Lower lobe of right lung (tissue), 2 donors: Measurements from ENCODE around the gene YIPF1. TPM values are rescaled to one million over a fixed set of nuclear protein-coding genes. Genes with fewer than 3 reads are reported as not detected.

Experiments
- ATAC-seq, 2 donors: fragments of 200-7000 bp; cut with Tn5 transposase; one replicate each; pipeline ENCODE4 v1.9.1; 2020 to 2022; ENCODE audit warnings: mild to moderate bottlenecking in 2 of 2, moderate library complexity in 2 of 2
- DNase-seq: peaks from one replicate; pipeline ENCODE4 v3.0.0-alpha.2; 2020
- H3K27ac ChIP-seq: fragments of 200-600 bp; one replicate; pipeline ENCODE4 v1.8.0; 2022
- H3K27me3 ChIP-seq: fragments of 200-600 bp; one replicate; pipeline ENCODE4 v1.8.0; 2022; ENCODE audit warnings: low read depth
- H3K36me3 ChIP-seq: fragments of 200-600 bp; one replicate; pipeline ENCODE4 v1.8.0; 2022; ENCODE audit warnings: mild to moderate bottlenecking
- H3K4me1 ChIP-seq: fragments of 200-600 bp; one replicate; pipeline ENCODE4 v1.8.0; 2022
- H3K4me3 ChIP-seq: fragments of 200-600 bp; one replicate; pipeline ENCODE4 v1.8.0; 2022; ENCODE audit warnings: mild to moderate bottlenecking
- H3K9me3 ChIP-seq: fragments of 200-600 bp; one replicate; pipeline ENCODE4 v1.8.0; 2022
- intact Hi-C: fragments of 100-400 bp; cut with DNase I; formaldehyde crosslinking; loops from one replicate; pipeline ENCODE4 v1.11.0; 2022
- total RNA-seq: library from RNA; stranded (reverse); fragmentation: NEBNext Ultra II Directional; extraction: Animal tissue kit (Norgen Biotek cat#: 25700); gene quantifications from one replicate; pipeline ENCODE4 v1.2.1, GENCODE V29; 2021
- TF ChIP-seq, protein P1 (sequence below): fragments of 200-600 bp; IDR thresholded peaks from one replicate; pipeline ENCODE4 v1.8.0; 2022; ENCODE audit warnings: antibody characterized with exemption, mild to moderate bottlenecking
- donor health status: DM: no; HTN: yes; CAD: no; lungs with severe emphysema.

The YIPF1 gene
- total RNA-seq, 1 donor from 2014 or later = 24.5 TPM

DNA sequence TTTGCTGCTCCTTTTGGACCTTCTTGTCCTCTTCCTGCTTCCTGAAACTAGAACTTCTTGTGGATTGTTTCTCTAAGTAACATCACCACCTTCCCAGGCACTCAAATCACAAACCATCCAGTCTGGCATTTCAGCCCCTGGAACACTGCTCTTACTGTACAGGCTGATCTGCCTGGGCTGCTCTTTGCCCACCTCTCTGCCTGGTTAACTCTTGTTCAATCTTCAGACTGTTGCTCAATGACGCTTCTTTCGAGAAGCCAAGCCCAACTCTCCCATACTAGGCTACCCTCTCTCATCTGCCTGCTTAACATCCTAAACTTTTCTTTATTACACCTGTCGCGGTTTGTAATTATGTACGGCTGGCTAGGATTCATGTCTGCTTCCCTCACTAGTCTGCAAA is 5.0 kb upstream of the YIPF1 start:
- Histone ChIP-seq H3K4me3 (no peak overlapping the region), H3K27me3 (no peaks in the 10 kb centered on the region), H3K36me3 (no peaks in the 10 kb centered on the region), H3K27ac (no peak overlapping the region), H3K9me3 (no peaks in the 10 kb centered on the region), H3K4me1 (peaks cover 25% of the 10 kb centered on the region)
- ATAC-seq (no peak), DNase-seq (no peak)
- TF ChIP-seq, protein P1, sequence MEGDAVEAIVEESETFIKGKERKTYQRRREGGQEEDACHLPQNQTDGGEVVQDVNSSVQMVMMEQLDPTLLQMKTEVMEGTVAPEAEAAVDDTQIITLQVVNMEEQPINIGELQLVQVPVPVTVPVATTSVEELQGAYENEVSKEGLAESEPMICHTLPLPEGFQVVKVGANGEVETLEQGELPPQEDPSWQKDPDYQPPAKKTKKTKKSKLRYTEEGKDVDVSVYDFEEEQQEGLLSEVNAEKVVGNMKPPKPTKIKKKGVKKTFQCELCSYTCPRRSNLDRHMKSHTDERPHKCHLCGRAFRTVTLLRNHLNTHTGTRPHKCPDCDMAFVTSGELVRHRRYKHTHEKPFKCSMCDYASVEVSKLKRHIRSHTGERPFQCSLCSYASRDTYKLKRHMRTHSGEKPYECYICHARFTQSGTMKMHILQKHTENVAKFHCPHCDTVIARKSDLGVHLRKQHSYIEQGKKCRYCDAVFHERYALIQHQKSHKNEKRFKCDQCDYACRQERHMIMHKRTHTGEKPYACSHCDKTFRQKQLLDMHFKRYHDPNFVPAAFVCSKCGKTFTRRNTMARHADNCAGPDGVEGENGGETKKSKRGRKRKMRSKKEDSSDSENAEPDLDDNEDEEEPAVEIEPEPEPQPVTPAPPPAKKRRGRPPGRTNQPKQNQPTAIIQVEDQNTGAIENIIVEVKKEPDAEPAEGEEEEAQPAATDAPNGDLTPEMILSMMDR = no peak
- intact Hi-C loops = no loop called here

DNA sequence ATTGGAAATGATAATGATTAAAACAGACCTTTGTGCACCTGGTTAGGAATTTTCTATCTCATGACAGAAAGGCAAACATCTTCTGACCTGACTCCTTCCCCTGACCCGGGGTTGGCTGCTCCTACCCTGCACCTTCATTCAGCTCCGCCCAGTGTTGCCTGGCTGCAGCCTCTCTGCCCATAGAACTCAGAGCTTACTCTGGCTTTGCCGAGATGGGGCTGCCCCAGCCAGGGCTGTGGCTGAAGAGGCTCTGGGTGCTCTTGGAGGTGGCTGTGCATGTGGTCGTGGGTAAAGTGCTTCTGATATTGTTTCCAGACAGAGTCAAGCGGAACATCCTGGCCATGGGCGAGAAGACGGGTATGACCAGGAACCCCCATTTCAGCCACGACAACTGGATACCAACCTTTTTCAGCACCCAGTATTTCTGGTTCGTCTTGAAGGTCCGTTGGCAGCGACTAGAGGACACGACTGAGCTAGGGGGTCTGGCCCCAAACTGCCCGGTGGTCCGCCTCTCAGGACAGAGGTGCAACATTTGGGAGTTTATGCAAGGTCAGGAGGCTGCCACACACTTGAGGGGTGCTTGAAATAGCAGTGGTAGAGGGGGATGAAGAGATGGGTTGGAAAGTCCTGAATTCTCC is 4.5 kb upstream of the YIPF1 start, which contains the start of gene DIO1:
Gene DIO1, plus strand, starts transcription at position 189 of the 638 bp plus-strand sequence. Its CDS starts 24 bp downstream, at position 213.
- TF ChIP-seq, protein P1 = no peak
- Histone ChIP-seq H3K27ac (peak within 1 kb of the TSS; percentile 65), H3K4me3 (no peak within 1 kb of the TSS), H3K4me1 (peaks cover 28% of the 10 kb centered on the region), H3K9me3 (no peaks in the 10 kb centered on the region), H3K27me3 (no peaks in the 10 kb centered on the region), H3K36me3 (no peaks in the 10 kb centered on the region)
- no peak for DNase-seq
- intact Hi-C loops = no loop called here
- ATAC-seq = no peak

DNA sequence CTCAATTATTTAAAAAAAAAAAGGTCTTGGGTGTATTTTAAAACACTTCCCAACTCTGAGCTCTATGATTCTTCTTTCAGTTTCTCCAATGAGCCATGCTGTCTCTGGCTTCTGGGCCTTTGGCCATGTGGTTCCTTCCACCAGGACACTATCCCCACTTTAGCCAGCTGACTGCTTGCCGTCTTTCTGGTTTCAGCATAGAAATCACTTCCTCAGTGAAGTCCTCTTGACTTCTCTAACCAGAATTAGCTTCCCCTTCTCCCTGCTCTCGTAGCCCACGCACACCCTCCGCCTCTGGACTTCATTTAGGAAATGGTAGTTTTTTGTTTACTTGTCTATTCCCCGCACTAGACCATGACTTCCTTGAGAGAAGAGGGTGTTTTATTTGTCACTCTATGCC is 3.3 kb upstream of the YIPF1 start:
- Histone ChIP-seq H3K9me3 (no peaks in the 10 kb centered on the region), H3K27ac (peak overlapping the region; percentile 65), H3K27me3 (no peaks in the 10 kb centered on the region), H3K4me1 (peaks cover 39% of the 10 kb centered on the region), H3K36me3 (peaks cover 4% of the 10 kb centered on the region), H3K4me3 (no peak overlapping the region)
- TF ChIP-seq, protein P1 = no peak
- ATAC-seq (peak; percentile 19 to 58), DNase-seq (peak; percentile 67)
- intact Hi-C loops = no loop called here

DNA sequence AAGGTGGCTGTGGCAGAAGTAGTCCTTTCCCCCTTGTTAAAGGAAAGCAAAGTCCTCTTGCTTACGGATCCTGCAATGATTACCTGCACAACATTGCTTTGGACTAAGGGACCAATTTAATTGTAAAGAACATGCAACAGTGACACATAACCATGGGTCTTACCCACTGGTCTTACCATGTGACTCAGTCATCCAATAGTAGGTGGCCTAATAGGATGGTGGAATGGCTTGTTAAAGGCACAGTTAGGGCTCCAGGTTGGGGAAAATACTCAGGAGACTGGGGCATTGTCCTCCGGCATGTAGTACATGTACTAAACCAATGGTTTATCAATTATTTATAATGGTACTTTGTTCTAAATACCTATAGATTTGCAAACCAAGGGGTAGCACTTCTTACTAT is 2.1 kb upstream of the YIPF1 start:
- intact Hi-C loops = no loop called here
- H3K4me1 ChIP-seq = peaks cover 30% of the 10 kb centered on the region
- peaks cover 10% of the 10 kb centered on the region for H3K36me3 ChIP-seq
- no peak overlapping the region for H3K27ac ChIP-seq
- no peaks in the 10 kb centered on the region for H3K27me3 ChIP-seq
- DNase-seq (no peak), ATAC-seq (no peak)
- TF ChIP-seq, protein P1 = no peak
- H3K4me3 ChIP-seq = no peak overlapping the region
- H3K9me3 ChIP-seq = no peaks in the 10 kb centered on the region

DNA sequence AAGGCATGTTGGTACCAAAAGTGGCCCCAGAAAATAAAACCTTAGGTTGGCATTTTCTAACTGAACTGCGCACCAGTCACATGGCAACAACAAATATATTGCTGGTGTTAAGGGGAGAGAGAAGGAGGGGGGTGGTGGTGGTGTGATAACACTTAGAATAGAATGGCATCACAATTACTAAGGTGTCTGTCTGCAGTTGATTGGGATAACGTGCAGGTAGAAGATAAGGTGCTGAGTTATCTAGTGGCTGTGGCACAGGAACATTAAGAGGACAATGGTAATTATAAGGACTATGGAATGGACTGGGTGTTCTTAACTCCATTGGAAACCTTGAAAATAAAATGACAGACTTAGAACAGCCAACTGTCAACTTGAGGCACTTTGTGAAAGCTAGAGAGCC is 1.4 kb upstream of the YIPF1 start:
- H3K36me3 ChIP-seq = peaks cover 13% of the 10 kb centered on the region
- intact Hi-C loops = no loop called here
- no peak overlapping the region for H3K4me3 ChIP-seq
- H3K9me3 ChIP-seq = no peaks in the 10 kb centered on the region
- H3K27me3 ChIP-seq = no peaks in the 10 kb centered on the region
- peak overlapping the region; percentile 82 for H3K27ac ChIP-seq
- TF ChIP-seq, protein P1 = no peak
- DNase-seq (no peak), ATAC-seq (no peak)
- H3K4me1 ChIP-seq = peaks cover 26% of the 10 kb centered on the region
